GM12878 (cell line): ENCODE data around the gene KRTAP22-2. TPM values are rescaled to one million over a fixed set of nuclear protein-coding genes. Genes with fewer than 3 reads are reported as not detected.

Experiments
- ATAC-seq: fragments of 200-7000 bp; cut with Tn5 transposase; 3 replicates; pipeline ENCODE4 v1.9.1; 2020; ENCODE audit warnings: mild to moderate bottlenecking, moderate library complexity
- BruUV-seq: library from RNA; stranded (reverse); fragments of 400-500 nt; replicated peaks from 2 replicates; lab custom pipeline; 2021; lab: Mats Ljungman, UMichigan
- CTCF ChIA-PET: fragments of 300-600 bp; sonication (Branson Sonifier 250); formaldehyde crosslinking; extraction: SDS; loops from one replicate; lab custom pipeline; 2021; ENCODE audit warnings: inconsistent platforms; lab: Yijun Ruan, JAX
- POLR2A ChIA-PET: fragments of 350-600 bp; formaldehyde crosslinking; extraction: SDS; loops from one replicate; lab custom pipeline; 2021; ENCODE audit warnings: inconsistent platforms; lab: Charles Lee
- RAD21 ChIA-PET: fragments of 300-600 bp; sonication (Branson Sonifier 250); formaldehyde crosslinking; loops from one replicate; lab custom pipeline; 2023; ENCODE audit warnings: antibody characterized with exemption; ENCODE audit not compliant: unreplicated experiment; lab: Charles Lee
- SMC1A ChIA-PET: fragments of 300-600 bp; sonication (Branson Sonifier 250); formaldehyde crosslinking; loops from one replicate; lab custom pipeline; 2023; ENCODE audit not compliant: unreplicated experiment, uncharacterized antibody; lab: Charles Lee
- DNase-seq: peaks from one replicate; pipeline ENCODE4 v3.0.0-alpha.2; 2011; ENCODE audit warnings: low read depth, low spot score
- FAIRE-seq: peaks from 3 replicates; lab custom pipeline; 2011; peaks lifted over from hg19 to GRCh38; lab: Jason Lieb, UNC
- H2AFZ ChIP-seq: 2 replicates; pipeline ENCODE4 v1.6.0; 2011; ENCODE audit warnings: low read depth, low read length, control low read depth; ENCODE audit not compliant: control insufficient read depth
- H3K27ac ChIP-seq: 2 replicates; pipeline ENCODE4 v1.5.1; 2011; ENCODE audit warnings: control low read depth; ENCODE audit not compliant: control insufficient read depth, insufficient read depth
- H3K27me3 ChIP-seq, 2 experiments: replicated peaks in 1 of 2; 2 replicates each; pipeline versions ENCODE4 v1.6.0 to v1.6.1; 2011; ENCODE audit warnings: low read length in 1 of 2; ENCODE audit not compliant: control insufficient read depth in 2 of 2, insufficient read depth in 2 of 2
- H3K36me3 ChIP-seq, 2 experiments: 2 replicates each; pipeline ENCODE4 v1.5.1; 2011; ENCODE audit warnings: low read length in 1 of 2; ENCODE audit not compliant: control insufficient read depth in 2 of 2, insufficient read depth in 2 of 2
- H3K4me1 ChIP-seq: 2 replicates; pipeline ENCODE4 v1.6.1; 2011; ENCODE audit warnings: mild to moderate bottlenecking, low read length, moderate library complexity, mixed read lengths; ENCODE audit not compliant: control insufficient read depth, insufficient read depth
- H3K4me2 ChIP-seq: 2 replicates; pipeline ENCODE4 v1.6.0; 2011; ENCODE audit warnings: control low read depth; ENCODE audit not compliant: control insufficient read depth, insufficient read depth
- H3K4me3 ChIP-seq: fragments of 200-600 bp; sonication (generic); 2 replicates; pipeline ENCODE4 v1.5.1; 2016
- H3K79me2 ChIP-seq: 2 replicates; pipeline ENCODE4 v1.6.0; 2011; ENCODE audit warnings: low read length; ENCODE audit not compliant: control insufficient read depth, insufficient read depth
- H3K9ac ChIP-seq: 2 replicates; pipeline ENCODE4 v1.8.0; 2011; ENCODE audit warnings: low read length, control low read depth, mixed read lengths; ENCODE audit not compliant: control insufficient read depth, insufficient read depth
- H3K9me3 ChIP-seq: replicated peaks from 3 replicates; pipeline ENCODE4 v1.5.1; 2011; ENCODE audit warnings: mild to moderate bottlenecking, low read length; ENCODE audit not compliant: control insufficient read depth, insufficient read depth
- H4K20me1 ChIP-seq: 2 replicates; pipeline ENCODE4 v1.6.0; 2011; ENCODE audit not compliant: control insufficient read depth, insufficient read depth
- CEBPB ChIP-seq, 2 experiments: fragments of 150-350 bp in 1 of 2; IDR thresholded peaks; 2 replicates each; pipeline ENCODE4 v1.6.1; 2012 to 2014; ENCODE audit warnings: low read depth in 2 of 2, low read length in 2 of 2, borderline replicate concordance in 1 of 2, inconsistent platforms in 1 of 2
- EGR1 ChIP-seq, 2 experiments: IDR thresholded peaks; 1 replicate in 1 of 2; 2 replicates in 1 of 2; pipeline ENCODE4 v1.6.1; 2011 to 2012; ENCODE audit warnings: low read depth in 2 of 2, low read length in 2 of 2, borderline replicate concordance in 1 of 2, mild to moderate bottlenecking in 1 of 2, moderate library complexity in 1 of 2
- ETV6 ChIP-seq, 2 experiments: fragments of 450-650 bp in 1 of 2; IDR thresholded peaks in 1 of 2; conservative IDR thresholded peaks in 1 of 2; 2 replicates each; pipeline ENCODE4 v1.6.1; 2014; ENCODE audit warnings: antibody characterized with exemption in 1 of 2, borderline replicate concordance in 1 of 2, low read depth in 1 of 2, mild to moderate bottlenecking in 1 of 2, moderate library complexity in 1 of 2
- NR2F1 ChIP-seq: fragments of 450-650 bp; conservative IDR thresholded peaks from 2 replicates; pipeline ENCODE4 v1.6.1; 2017; ENCODE audit warnings: mild to moderate bottlenecking
- REST ChIP-seq: IDR thresholded peaks from 2 replicates; pipeline ENCODE4 v1.6.1; 2012; ENCODE audit warnings: mild to moderate bottlenecking, low read depth, low read length
- SREBF1 ChIP-seq: IDR thresholded peaks from 2 replicates; pipeline ENCODE4 v1.6.1; 2012; ENCODE audit warnings: mild to moderate bottlenecking, low read length
- ZBED1 ChIP-seq: IDR thresholded peaks from 2 replicates; pipeline ENCODE4 v1.6.1; 2016; ENCODE audit warnings: borderline replicate concordance
- WGBS: methylation state at CpG from one replicate; pipeline ENCODE4 v1.1.6; 2016; ENCODE audit warnings: low lambda C conversion rate; ENCODE audit not compliant: insufficient replicate concordance, insufficient coverage; ENCODE audit errors: missing lambda C conversion rate; 5-methylcytosine and 5-hydroxymethylcytosine counted together
- in situ Hi-C: fragments of 300-500 bp; cut with MboI; formaldehyde crosslinking; loops from 9 replicates; pipeline ENCODE4 v1.14.3; 2018; ENCODE audit warnings: mixed read lengths
- intact Hi-C: fragments of 100-400 bp; cut with micrococcal nuclease; formaldehyde crosslinking; loops from one replicate; pipeline ENCODE4 v1.14.2; 2022; ENCODE audit not compliant: unreplicated experiment
- polyA plus RNA-seq, 11 experiments: library from polyadenylated mRNA; depleted of rRNA in 4 of 11; unstranded in 6 of 11; stranded (reverse) in 5 of 11; fragments of >200 nt; fragmentation: Nextera tagmentation in 4 of 11; fragmentation: Illumina TruSeq in 1 of 11; extraction: Ambion mirVana in 4 of 11; extraction: Trizol in 1 of 11; gene quantifications; 1 replicate in 1 of 11; 2 replicates in 10 of 11; pipeline versions ENCODE4 v1.2.1 to v1.2.3, GENCODE V29; 2011 to 2016; ENCODE audit warnings: inconsistent platforms in 2 of 11, missing spikeins in 2 of 11, low read depth in 1 of 11
- total RNA-seq, 4 experiments: library from RNA; depleted of rRNA in 3 of 4; stranded (reverse); fragments of >200 nt in 3 of 4; fragmentation: Illumina TruSeq in 1 of 4; extraction: Trizol in 1 of 4; gene quantifications; 2 replicates each; pipeline versions ENCODE4 v1.2.1 to v1.2.3, GENCODE V29; 2013 to 2021
- TF ChIP-seq, protein P1 (sequence below): fragments of 450-650 bp; formaldehyde crosslinking; IDR thresholded peaks from 2 replicates; pipeline ENCODE4 v1.4.0; 2020; ENCODE audit warnings: mild to moderate bottlenecking, moderate library complexity
- TF ChIP-seq, protein P2 (sequence below): fragments of 450-650 bp; IDR thresholded peaks from 2 replicates; pipeline ENCODE4 v1.6.1; 2018; ENCODE audit warnings: borderline replicate concordance, mild to moderate bottlenecking; ENCODE audit not compliant: partially characterized antibody

KRTAP22-2 gene
- total and polyA plus RNA-seq, 10 of the 15 experiments (the other 5 are each of a cell fraction or from before 2014, with no cell fraction given): not detected

GRCh38 chr21:30563072-30563471 lies 27.1 kb downstream of the KRTAP22-2 start:
- DNase-seq (no peak), FAIRE-seq (no peak), ATAC-seq (no peak)
- H3K27ac ChIP-seq: no peak overlapping the region
- in situ Hi-C loops (no loop called here), intact Hi-C loops (no loop called here)
- H3K9ac ChIP-seq: no peak overlapping the region
- H2AFZ ChIP-seq: no peak overlapping the region
- TF ChIP-seq SREBF1: no peak
- TF ChIP-seq NR2F1: no peak
- TF ChIP-seq EGR1 (IDR thresholded peaks at IDR 0.05; ENCODE audit: borderline replicate concordance in 1 of 2, low read depth in 2 of 2, low read length in 2 of 2): no peak
- TF ChIP-seq ETV6 (conservative IDR thresholded peaks at IDR 0.05 in 1 of 2, IDR thresholded peaks at IDR 0.05 in 1 of 2; ENCODE audit: borderline replicate concordance in 1 of 2, low read depth in 1 of 2): no peak
- TF ChIP-seq CEBPB (IDR thresholded peaks at IDR 0.05; ENCODE audit: borderline replicate concordance in 1 of 2, low read depth in 2 of 2, low read length in 2 of 2): no peak
- no peak for TF ChIP-seq ZBED1
- TF ChIP-seq REST: no peak
- TF ChIP-seq, protein P1, sequence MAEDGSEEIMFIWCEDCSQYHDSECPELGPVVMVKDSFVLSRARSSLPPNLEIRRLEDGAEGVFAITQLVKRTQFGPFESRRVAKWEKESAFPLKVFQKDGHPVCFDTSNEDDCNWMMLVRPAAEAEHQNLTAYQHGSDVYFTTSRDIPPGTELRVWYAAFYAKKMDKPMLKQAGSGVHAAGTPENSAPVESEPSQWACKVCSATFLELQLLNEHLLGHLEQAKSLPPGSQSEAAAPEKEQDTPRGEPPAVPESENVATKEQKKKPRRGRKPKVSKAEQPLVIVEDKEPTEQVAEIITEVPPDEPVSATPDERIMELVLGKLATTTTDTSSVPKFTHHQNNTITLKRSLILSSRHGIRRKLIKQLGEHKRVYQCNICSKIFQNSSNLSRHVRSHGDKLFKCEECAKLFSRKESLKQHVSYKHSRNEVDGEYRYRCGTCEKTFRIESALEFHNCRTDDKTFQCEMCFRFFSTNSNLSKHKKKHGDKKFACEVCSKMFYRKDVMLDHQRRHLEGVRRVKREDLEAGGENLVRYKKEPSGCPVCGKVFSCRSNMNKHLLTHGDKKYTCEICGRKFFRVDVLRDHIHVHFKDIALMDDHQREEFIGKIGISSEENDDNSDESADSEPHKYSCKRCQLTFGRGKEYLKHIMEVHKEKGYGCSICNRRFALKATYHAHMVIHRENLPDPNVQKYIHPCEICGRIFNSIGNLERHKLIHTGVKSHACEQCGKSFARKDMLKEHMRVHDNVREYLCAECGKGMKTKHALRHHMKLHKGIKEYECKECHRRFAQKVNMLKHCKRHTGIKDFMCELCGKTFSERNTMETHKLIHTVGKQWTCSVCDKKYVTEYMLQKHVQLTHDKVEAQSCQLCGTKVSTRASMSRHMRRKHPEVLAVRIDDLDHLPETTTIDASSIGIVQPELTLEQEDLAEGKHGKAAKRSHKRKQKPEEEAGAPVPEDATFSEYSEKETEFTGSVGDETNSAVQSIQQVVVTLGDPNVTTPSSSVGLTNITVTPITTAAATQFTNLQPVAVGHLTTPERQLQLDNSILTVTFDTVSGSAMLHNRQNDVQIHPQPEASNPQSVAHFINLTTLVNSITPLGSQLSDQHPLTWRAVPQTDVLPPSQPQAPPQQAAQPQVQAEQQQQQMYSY: no peak
- TF ChIP-seq, protein P2, sequence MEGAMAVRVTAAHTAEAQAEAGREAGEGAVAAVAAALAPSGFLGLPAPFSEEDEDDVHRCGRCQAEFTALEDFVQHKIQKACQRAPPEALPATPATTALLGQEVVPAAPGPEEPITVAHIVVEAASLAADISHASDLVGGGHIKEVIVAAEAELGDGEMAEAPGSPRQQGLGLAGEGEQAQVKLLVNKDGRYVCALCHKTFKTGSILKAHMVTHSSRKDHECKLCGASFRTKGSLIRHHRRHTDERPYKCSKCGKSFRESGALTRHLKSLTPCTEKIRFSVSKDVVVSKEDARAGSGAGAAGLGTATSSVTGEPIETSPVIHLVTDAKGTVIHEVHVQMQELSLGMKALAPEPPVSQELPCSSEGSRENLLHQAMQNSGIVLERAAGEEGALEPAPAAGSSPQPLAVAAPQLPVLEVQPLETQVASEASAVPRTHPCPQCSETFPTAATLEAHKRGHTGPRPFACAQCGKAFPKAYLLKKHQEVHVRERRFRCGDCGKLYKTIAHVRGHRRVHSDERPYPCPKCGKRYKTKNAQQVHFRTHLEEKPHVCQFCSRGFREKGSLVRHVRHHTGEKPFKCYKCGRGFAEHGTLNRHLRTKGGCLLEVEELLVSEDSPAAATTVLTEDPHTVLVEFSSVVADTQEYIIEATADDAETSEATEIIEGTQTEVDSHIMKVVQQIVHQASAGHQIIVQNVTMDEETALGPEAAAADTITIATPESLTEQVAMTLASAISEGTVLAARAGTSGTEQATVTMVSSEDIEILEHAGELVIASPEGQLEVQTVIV: no peak
- POLR2A ChIA-PET: interaction anchor here (0.6 kb wide), 1 partner anchor 153 kb away, joined by 8 read pairs; no protein-coding TSS in a partner anchor
- no TSS peak for BruUV-seq
- no peaks in the 10 kb centered on the region; the same call in 2 of the 3 replicates for H3K9me3 ChIP-seq
- H3K4me3 ChIP-seq: no peak overlapping the region
- no peak overlapping the region for H3K4me2 ChIP-seq
- no peaks in the 10 kb centered on the region for H3K36me3 ChIP-seq
- H4K20me1 ChIP-seq: no peaks in the 10 kb centered on the region
- 0% methylated on average over 6 of the region's 6 CpGs for WGBS
- SMC1A ChIA-PET: no interaction called here
- CTCF ChIA-PET: no interaction called here
- H3K27me3 ChIP-seq: no peaks in the 10 kb centered on the region
- RAD21 ChIA-PET: no interaction called here
- H3K79me2 ChIP-seq: no peaks in the 10 kb centered on the region
- H3K4me1 ChIP-seq: no peaks in the 10 kb centered on the region
